HEK293T (cell line): Measurements from ENCODE around the gene SLX4IP.

Experiments
- CTCF ChIA-PET: fragments of 350-600 bp; formaldehyde crosslinking; extraction: SDS; loops from one replicate; lab custom pipeline; 2021; ENCODE audit warnings: antibody characterized with exemption, inconsistent platforms; lab: Yijun Ruan, JAX
- POLR2A ChIA-PET: fragments of 350-600 bp; formaldehyde crosslinking; extraction: SDS; loops from one replicate; lab custom pipeline; 2020; ENCODE audit warnings: antibody characterized with exemption, inconsistent platforms; lab: Yijun Ruan, JAX
- DNase-seq: peaks from one replicate; pipeline ENCODE4 v3.0.0; 2012; ENCODE audit warnings: mixed read lengths; ENCODE audit errors: extremely low spot score
- ARNT ChIP-seq: fragments of 450-650 bp; IDR thresholded peaks from 2 replicates; pipeline ENCODE4 v1.6.1; 2017; ENCODE audit warnings: mild to moderate bottlenecking
- BHLHE40 ChIP-seq: fragments of 450-650 bp; IDR thresholded peaks from 2 replicates; pipeline ENCODE4 v1.6.1; 2016; ENCODE audit warnings: mild to moderate bottlenecking, moderate library complexity, borderline replicate concordance
- CTBP1 ChIP-seq: fragments of 450-650 bp; IDR thresholded peaks from 2 replicates; pipeline ENCODE4 v1.6.1; 2016; ENCODE audit warnings: borderline replicate concordance
- ELF4 ChIP-seq: fragments of 450-650 bp; IDR thresholded peaks from 2 replicates; pipeline ENCODE4 v1.6.1; 2017; ENCODE audit warnings: antibody characterized with exemption
- FOXA1 ChIP-seq: fragments of 450-650 bp; IDR thresholded peaks from 2 replicates; pipeline ENCODE4 v1.6.1; 2016; ENCODE audit warnings: mild to moderate bottlenecking
- FOXK2 ChIP-seq: fragments of 450-650 bp; IDR thresholded peaks from 2 replicates; pipeline ENCODE4 v1.6.1; 2016; ENCODE audit warnings: mild to moderate bottlenecking
- FOXM1 ChIP-seq: fragments of 450-650 bp; IDR thresholded peaks from 2 replicates; pipeline ENCODE4 v1.6.1; 2017; ENCODE audit warnings: mild to moderate bottlenecking, borderline replicate concordance
- HDGF ChIP-seq: fragments of 450-650 bp; IDR thresholded peaks from 2 replicates; pipeline ENCODE4 v1.6.1; 2017; ENCODE audit warnings: antibody characterized with exemption, borderline replicate concordance
- L3MBTL2 ChIP-seq: fragments of 450-650 bp; conservative IDR thresholded peaks from 2 replicates; pipeline ENCODE4 v1.6.1; 2016; ENCODE audit warnings: mild to moderate bottlenecking
- LEF1 ChIP-seq: fragments of 450-650 bp; IDR thresholded peaks from 2 replicates; pipeline ENCODE4 v1.6.1; 2017; ENCODE audit warnings: mild to moderate bottlenecking, borderline replicate concordance
- NFRKB ChIP-seq: fragments of 450-650 bp; IDR thresholded peaks from 2 replicates; pipeline ENCODE4 v1.6.1; 2016; ENCODE audit warnings: mild to moderate bottlenecking, moderate library complexity
- SP1 ChIP-seq: fragments of 450-650 bp; IDR thresholded peaks from 2 replicates; pipeline ENCODE4 v1.6.1; 2017
- SUZ12 ChIP-seq: fragments of 450-650 bp; IDR thresholded peaks from 2 replicates; pipeline ENCODE4 v1.6.1; 2016; ENCODE audit warnings: mild to moderate bottlenecking
- TARDBP ChIP-seq: fragments of 450-650 bp; IDR thresholded peaks from 2 replicates; pipeline ENCODE4 v1.6.1; 2016
- ZNF384 ChIP-seq: fragments of 450-650 bp; IDR thresholded peaks from 2 replicates; pipeline ENCODE4 v1.6.1; 2016
- TF ChIP-seq, protein P1 (sequence below): fragments of 450-650 bp; IDR thresholded peaks from 2 replicates; pipeline ENCODE4 v1.6.1; 2016

Gene SLX4IP

DNA sequence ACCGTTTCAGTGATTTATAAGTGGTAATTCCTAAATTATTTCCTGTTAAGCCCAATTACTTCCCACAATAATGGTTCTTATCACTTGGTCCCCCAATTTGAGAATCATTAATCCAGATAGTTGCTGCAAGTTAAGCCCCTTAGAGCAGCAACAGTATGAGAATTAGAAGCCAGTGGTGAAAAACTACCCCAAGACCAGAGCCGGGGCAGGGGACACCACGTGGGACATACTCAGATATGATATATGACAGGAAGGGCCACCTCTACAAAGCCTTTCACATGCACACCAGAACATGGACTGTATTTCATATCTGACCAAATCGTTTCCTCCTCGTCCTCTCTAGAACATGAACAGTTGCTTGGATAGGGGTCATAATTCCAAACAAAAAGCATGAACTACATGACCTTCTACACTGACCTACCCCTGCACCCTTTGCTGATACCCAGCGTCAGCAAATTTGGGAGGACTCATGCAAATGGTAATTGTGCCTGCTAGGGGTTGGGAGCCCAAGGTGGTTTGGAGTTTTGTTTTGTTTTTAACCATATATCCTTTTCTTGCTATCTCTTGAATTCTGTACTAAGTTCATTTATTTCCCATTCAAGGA, 234.8 kb downstream of the SLX4IP start:
- POLR2A ChIA-PET = no interaction called here
- TF ChIP-seq NFRKB (no peak), ELF4 (no peak), L3MBTL2 (no peak), SP1 (no peak)
- TF ChIP-seq, protein P1, sequence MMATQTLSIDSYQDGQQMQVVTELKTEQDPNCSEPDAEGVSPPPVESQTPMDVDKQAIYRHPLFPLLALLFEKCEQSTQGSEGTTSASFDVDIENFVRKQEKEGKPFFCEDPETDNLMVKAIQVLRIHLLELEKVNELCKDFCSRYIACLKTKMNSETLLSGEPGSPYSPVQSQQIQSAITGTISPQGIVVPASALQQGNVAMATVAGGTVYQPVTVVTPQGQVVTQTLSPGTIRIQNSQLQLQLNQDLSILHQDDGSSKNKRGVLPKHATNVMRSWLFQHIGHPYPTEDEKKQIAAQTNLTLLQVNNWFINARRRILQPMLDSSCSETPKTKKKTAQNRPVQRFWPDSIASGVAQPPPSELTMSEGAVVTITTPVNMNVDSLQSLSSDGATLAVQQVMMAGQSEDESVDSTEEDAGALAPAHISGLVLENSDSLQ = no peak

DNA sequence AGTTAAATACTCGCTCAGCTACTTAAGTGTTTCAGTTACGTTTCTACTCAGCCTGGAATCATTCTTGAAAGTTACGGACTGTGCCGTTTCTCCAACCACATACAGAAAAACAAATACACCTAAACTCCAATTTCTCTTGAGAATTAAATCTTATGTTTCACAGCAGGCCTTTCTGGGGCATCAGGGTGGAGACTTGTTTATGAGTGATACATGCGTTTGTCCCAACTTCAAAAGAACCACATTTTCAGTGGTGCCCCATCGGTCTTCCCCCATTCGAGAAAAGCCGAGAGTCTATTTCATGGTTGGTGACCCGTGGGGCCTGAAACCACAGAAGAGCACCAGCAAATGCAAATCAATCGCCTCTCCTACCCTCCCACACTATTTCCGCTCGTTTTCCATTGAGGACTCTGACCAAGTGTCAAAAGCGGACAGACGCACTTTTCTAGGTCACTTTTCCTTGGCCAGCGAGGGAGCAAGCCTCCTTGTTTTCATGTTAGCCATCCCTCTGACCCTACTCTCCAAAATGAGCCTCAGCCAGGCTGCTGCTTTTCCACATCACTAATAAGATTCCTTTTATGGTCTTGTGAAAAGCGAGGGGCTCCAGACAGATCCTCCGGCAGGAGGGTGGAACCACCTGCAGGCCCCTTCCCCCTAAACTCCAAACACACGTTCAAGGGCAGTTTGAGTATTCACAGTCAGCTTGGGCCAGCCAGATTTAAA, 235.6 kb downstream of the SLX4IP start:
- TF ChIP-seq SUZ12 (no peak), ZNF384 (no peak), TARDBP (no peak), HDGF (no peak), SP1 (no peak), LEF1 (no peak), CTBP1 (no peak), ELF4 (no peak), L3MBTL2 (no peak), FOXK2 (no peak), ARNT (no peak), NFRKB (no peak), FOXM1 (no peak)
- ChIA-PET POLR2A (no interaction called here), CTCF (interaction anchor here (0.7 kb wide), 1 partner anchor 90 kb away, joined by 3 read pairs; no protein-coding TSS in a partner anchor)
- no peak for DNase-seq

More for the DNA sequence above, 234.8 kb downstream of the SLX4IP start:
- DNase-seq = no peak
- CTCF ChIA-PET = interaction anchor here (0.6 kb wide), 1 partner anchor 97 kb away, joined by 3 read pairs; no protein-coding TSS in a partner anchor

DNA sequence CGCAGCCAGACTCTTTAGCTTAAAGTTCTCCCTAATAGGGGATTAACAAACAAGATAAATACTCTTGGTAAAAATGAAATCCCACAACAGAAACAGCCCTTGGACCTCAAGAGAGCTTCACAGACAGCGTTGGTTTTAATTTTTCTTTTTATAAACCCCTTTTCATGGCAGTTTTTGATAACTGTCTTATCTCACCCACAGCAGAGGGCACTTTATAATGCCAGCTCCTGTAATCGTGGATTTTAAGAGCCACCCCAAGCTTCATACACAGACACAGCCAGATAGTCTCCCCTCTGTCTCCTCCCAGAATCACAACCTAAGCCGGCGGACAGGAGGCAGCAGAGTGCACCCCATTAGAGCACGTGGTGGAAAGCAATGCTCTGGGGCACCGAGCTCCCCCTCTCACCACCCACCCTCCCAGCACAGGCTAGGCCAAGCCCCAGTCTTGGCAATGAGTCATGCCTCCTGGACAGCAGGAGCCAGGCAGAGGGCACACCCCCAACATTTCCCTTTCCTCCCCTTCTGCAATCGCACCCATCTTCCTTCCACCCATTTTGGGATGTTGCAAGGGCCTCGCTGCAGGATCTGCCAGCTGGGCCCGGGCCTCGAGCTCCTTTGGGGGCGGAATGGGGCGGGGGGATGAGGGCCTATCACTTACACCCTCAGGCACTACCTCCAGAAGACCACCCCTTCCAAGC, 236.3 kb downstream of the SLX4IP start:
- TF ChIP-seq FOXK2 (no peak), FOXA1 (no peak), ELF4 (no peak), BHLHE40 (no peak), L3MBTL2 (no peak), CTBP1 (no peak), LEF1 (no peak), NFRKB (no peak), SP1 (no peak), SUZ12 (no peak), FOXM1 (no peak), ARNT (no peak), TARDBP (no peak)
- TF ChIP-seq, protein P1 = no peak
- DNase-seq = no peak
- POLR2A ChIA-PET = interaction anchor here (1.2 kb wide), 1 partner anchor 590 kb away, joined by 3 read pairs; no protein-coding TSS in a partner anchor
- CTCF ChIA-PET = interaction anchor here (0.7 kb wide), 1 partner anchor 90 kb away, joined by 3 read pairs; no protein-coding TSS in a partner anchor

DNA sequence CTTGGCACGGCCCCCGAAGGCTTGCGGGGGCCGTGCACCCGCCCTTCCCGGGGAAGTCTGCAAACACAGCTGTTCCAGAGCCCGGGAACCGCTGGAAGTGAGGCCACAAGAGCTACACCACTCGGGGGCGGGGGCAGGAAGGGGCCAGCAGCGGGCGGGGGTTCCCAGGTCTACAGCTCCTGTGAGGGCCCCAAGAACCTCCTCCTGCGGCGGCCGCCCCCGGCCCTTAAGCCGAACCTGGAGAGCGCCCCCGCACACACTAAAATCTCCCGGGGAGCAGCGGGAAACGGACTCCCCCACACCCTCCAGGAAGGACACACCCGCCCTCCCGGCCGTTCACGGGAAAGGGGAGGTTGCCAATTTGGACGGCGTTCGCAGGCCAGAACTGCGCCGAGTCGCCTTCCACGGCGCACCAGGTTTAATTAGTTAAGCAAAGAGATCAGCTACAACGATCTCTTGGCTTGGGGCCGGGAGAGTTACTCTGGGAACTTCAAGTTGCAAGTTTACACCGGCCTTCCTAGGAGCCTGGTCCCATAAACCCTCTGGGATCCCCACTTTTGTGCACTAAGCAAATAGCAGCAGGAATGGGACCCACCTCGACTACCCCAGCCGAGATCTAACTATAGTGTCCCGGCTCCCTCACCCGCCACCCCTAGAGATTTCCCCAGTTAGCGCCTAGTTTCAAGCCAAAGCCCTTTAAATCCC, 237.0 kb downstream of the SLX4IP start:
- ChIA-PET CTCF (interaction anchor here (0.9 kb wide), 1 partner anchor 151 kb away, joined by 3 read pairs; no protein-coding TSS in a partner anchor), POLR2A (interaction anchor here (1.2 kb wide), 1 partner anchor 590 kb away, joined by 3 read pairs; no protein-coding TSS in a partner anchor)
- no peak for DNase-seq
- no peak for TF ChIP-seq SP1
- no peak for TF ChIP-seq HDGF
- TF ChIP-seq, protein P1 = no peak
- no peak for TF ChIP-seq FOXK2
- TF ChIP-seq BHLHE40 = no peak
- TF ChIP-seq NFRKB = no peak

DNA sequence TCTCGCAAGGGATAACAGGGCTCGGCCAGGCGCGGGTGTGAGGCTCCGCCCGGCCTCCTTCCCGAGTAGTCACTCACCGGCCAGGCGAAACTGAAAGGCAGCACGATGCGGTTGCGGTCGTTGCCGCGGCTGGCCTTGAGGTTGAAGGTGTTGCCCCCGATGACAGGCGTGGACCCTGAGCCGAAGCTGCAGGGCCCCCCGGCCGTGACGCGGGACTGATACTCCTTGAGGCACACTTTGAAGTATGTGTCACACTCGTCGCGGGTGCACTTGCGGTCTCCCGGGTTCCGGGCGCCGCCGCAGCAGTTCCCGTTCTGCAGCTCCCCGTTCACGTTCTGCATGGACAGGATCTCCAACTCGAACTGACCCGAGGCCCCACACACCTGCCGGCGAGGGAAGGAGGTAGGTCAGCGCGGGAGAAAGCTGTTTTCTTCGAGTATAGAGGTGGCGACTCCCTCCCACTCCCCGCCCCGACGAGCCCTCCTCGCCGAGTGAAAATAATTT, 237.6 kb downstream of the SLX4IP start:
- TF ChIP-seq ZNF384 = no peak
- TF ChIP-seq FOXM1 = no peak
- 0 out of 2 replicates have a peak, but pooled peaks have one; percentile 14 for TF ChIP-seq L3MBTL2
- TF ChIP-seq HDGF = no peak
- no peak for TF ChIP-seq FOXK2
- TF ChIP-seq SUZ12 = no peak
- TF ChIP-seq CTBP1 = no peak
- ChIA-PET CTCF (interaction anchor here (0.9 kb wide), 1 partner anchor 151 kb away, joined by 3 read pairs; no protein-coding TSS in a partner anchor), POLR2A (interaction anchor here (0.9 kb wide), 1 partner anchor 44 kb away, joined by 3 read pairs; no protein-coding TSS in a partner anchor)
- DNase-seq = no peak
